ENCODE measurements around the gene ZC3H6. TPM values are rescaled to one million over a fixed set of nuclear protein-coding genes. Genes with fewer than 3 reads are reported as not detected.

The ZC3H6 gene
- 18.7 TPM for total RNA-seq
- polyA plus RNA-seq = 1 to 10 TPM; 5.1 to 8.3 (median 7.1) TPM

- Histone ChIP-seq H3K4me3 (ENCODE audit: low read depth, low read length) (peak within 1 kb of the TSS; percentile 96), H3K9me3 (ENCODE audit: control insufficient read depth in 2 of 2, low read length in 2 of 2) (no peaks in the 10 kb centered on the region), H3K4me1 (ENCODE audit: control insufficient read depth, insufficient read depth, low read length, poor library complexity, severe bottlenecking) (peaks cover 22% of the 10 kb centered on the region), H3K36me3 (ENCODE audit: control insufficient read depth, insufficient read depth, low read length) (no peaks in the 10 kb centered on the region), H3K27ac (ENCODE audit: insufficient read depth, low read length, poor library complexity, severe bottlenecking) (peak within 1 kb of the TSS; percentile 100), H3K27me3 (ENCODE audit: control insufficient read depth, insufficient read depth, low read length) (no peaks in the 10 kb centered on the region)
- Mint-ChIP-seq H3K27me3 (peaks cover 11% of the 10 kb centered on the region), H3K9me3 (no peaks in the 10 kb centered on the region), H3K4me1 (peaks cover 15 to 36% (median 26%) of the 10 kb centered on the region in 4 donors), H3K4me3 (peak within 1 kb of the TSS; percentile 94 to 99 (median 98)), H3K27ac (peak within 1 kb of the TSS; percentile 98 to 99 (median 98)), H3K36me3 (no peaks in the 10 kb centered on the region)
- peak; percentile 96 to 97 for ATAC-seq (ENCODE audit: low read depth in 2 of 2)
- DNase-seq = peak; percentile 97 to 100 (median 99)
These were observed at the start of gene ZC3H6 for GRCh38 chr2:112275311-112275886. ZC3H6 (plus strand) TSS chr2:112275597; CDS start chr2:112275995, 398 bp downstream.

GRCh38 chr2:112229348-112229747, 46.0 kb upstream of the ZC3H6 start:
- Mint-ChIP-seq H3K36me3 (peaks cover 35% of the 10 kb centered on the region), H3K4me3 (no peak overlapping the region), H3K27ac (peak overlapping the region in 2 of 3 donors; percentile 26 to 87), H3K9me3 (peaks cover 0 to 2% (median 0%) of the 10 kb centered on the region in 7 donors), H3K27me3 (no peaks in the 10 kb centered on the region), H3K4me1 (peaks cover 3 to 8% (median 7%) of the 10 kb centered on the region in 4 donors)
- ATAC-seq (ENCODE audit: low read depth in 2 of 2) = no peak
- peaks cover 22% of the 10 kb centered on the region for H3K36me3 ChIP-seq (ENCODE audit: control insufficient read depth, insufficient read depth, low read length)
- H3K27ac ChIP-seq (ENCODE audit: insufficient read depth, low read length, poor library complexity, severe bottlenecking) = no peak overlapping the region
- H3K27me3 ChIP-seq (ENCODE audit: control insufficient read depth, insufficient read depth, low read length) = no peaks in the 10 kb centered on the region
- H3K4me3 ChIP-seq (ENCODE audit: low read depth, low read length) = no peak overlapping the region
- DNase-seq = no peak
- H3K9me3 ChIP-seq (ENCODE audit: control insufficient read depth in 2 of 2, low read length in 2 of 2) = no peaks in the 10 kb centered on the region
- no peaks in the 10 kb centered on the region for H3K4me1 ChIP-seq (ENCODE audit: control insufficient read depth, insufficient read depth, low read length, poor library complexity, severe bottlenecking)

GRCh38 chr2:112230371-112230770, 45.0 kb upstream of the ZC3H6 start:
- H3K4me1 Mint-ChIP-seq = peaks cover 0 to 8% (median 4%) of the 10 kb centered on the region in 4 donors
- H3K4me3 Mint-ChIP-seq = no peak overlapping the region
- Histone ChIP-seq H3K9me3 (ENCODE audit: control insufficient read depth in 2 of 2, low read length in 2 of 2) (no peaks in the 10 kb centered on the region), H3K36me3 (ENCODE audit: control insufficient read depth, insufficient read depth, low read length) (peaks cover 24% of the 10 kb centered on the region), H3K4me1 (ENCODE audit: control insufficient read depth, insufficient read depth, low read length, poor library complexity, severe bottlenecking) (no peaks in the 10 kb centered on the region), H3K27ac (ENCODE audit: insufficient read depth, low read length, poor library complexity, severe bottlenecking) (no peak overlapping the region), H3K27me3 (ENCODE audit: control insufficient read depth, insufficient read depth, low read length) (no peaks in the 10 kb centered on the region), H3K4me3 (ENCODE audit: low read depth, low read length) (no peak overlapping the region)
- no peaks in the 10 kb centered on the region for H3K27me3 Mint-ChIP-seq
- DNase-seq = no peak
- no peak overlapping the region for H3K27ac Mint-ChIP-seq
- peaks cover 26% of the 10 kb centered on the region for H3K36me3 Mint-ChIP-seq
- no peak for ATAC-seq (ENCODE audit: low read depth in 2 of 2)
- H3K9me3 Mint-ChIP-seq = peaks cover 0 to 2% (median 0%) of the 10 kb centered on the region in 7 donors

GRCh38 chr2:112239862-112240261, 35.5 kb upstream of the ZC3H6 start:
- H3K36me3 ChIP-seq (ENCODE audit: control insufficient read depth, insufficient read depth, low read length) = peaks cover 20% of the 10 kb centered on the region
- H3K4me3 Mint-ChIP-seq = no peak overlapping the region
- no peak overlapping the region for H3K27ac ChIP-seq (ENCODE audit: insufficient read depth, low read length, poor library complexity, severe bottlenecking)
- no peaks in the 10 kb centered on the region for H3K9me3 Mint-ChIP-seq
- peaks cover 4% of the 10 kb centered on the region for H3K4me1 ChIP-seq (ENCODE audit: control insufficient read depth, insufficient read depth, low read length, poor library complexity, severe bottlenecking)
- H3K36me3 Mint-ChIP-seq = peaks cover 11% of the 10 kb centered on the region
- peaks cover 18 to 33% (median 28%) of the 10 kb centered on the region in 4 donors for H3K4me1 Mint-ChIP-seq
- no peak for ATAC-seq (ENCODE audit: low read depth in 2 of 2)
- H3K27me3 ChIP-seq (ENCODE audit: control insufficient read depth, insufficient read depth, low read length) = no peaks in the 10 kb centered on the region
- no peak for DNase-seq
- peak overlapping the region in 2 of 3 donors; percentile 5 to 42 for H3K27ac Mint-ChIP-seq
- H3K9me3 ChIP-seq (ENCODE audit: control insufficient read depth in 2 of 2, low read length in 2 of 2) = no peaks in the 10 kb centered on the region
- H3K4me3 ChIP-seq (ENCODE audit: low read depth, low read length) = no peak overlapping the region
- no peaks in the 10 kb centered on the region for H3K27me3 Mint-ChIP-seq

- Histone ChIP-seq H3K9me3 (ENCODE audit: control insufficient read depth in 2 of 2, low read length in 2 of 2) (no peaks in the 10 kb centered on the region), H3K27me3 (ENCODE audit: control insufficient read depth, insufficient read depth, low read length) (no peaks in the 10 kb centered on the region), H3K27ac (ENCODE audit: insufficient read depth, low read length, poor library complexity, severe bottlenecking) (no peak overlapping the region), H3K36me3 (ENCODE audit: control insufficient read depth, insufficient read depth, low read length) (peaks cover 21% of the 10 kb centered on the region), H3K4me3 (ENCODE audit: low read depth, low read length) (no peak overlapping the region), H3K4me1 (ENCODE audit: control insufficient read depth, insufficient read depth, low read length, poor library complexity, severe bottlenecking) (peaks cover 4% of the 10 kb centered on the region)
- H3K27ac Mint-ChIP-seq = no peak overlapping the region
- peaks cover 18 to 42% (median 31%) of the 10 kb centered on the region in 4 donors for H3K4me1 Mint-ChIP-seq
- H3K27me3 Mint-ChIP-seq = no peaks in the 10 kb centered on the region
- H3K9me3 Mint-ChIP-seq = no peaks in the 10 kb centered on the region
- ATAC-seq (ENCODE audit: low read depth in 2 of 2) (no peak), DNase-seq (no peak)
- no peak overlapping the region for H3K4me3 Mint-ChIP-seq
- peaks cover 28% of the 10 kb centered on the region for H3K36me3 Mint-ChIP-seq
These were observed 33.0 kb upstream of the ZC3H6 start for GRCh38 chr2:112242384-112242783.

GRCh38 chr2:112243233-112243632, 32.2 kb upstream of the ZC3H6 start:
- Mint-ChIP-seq H3K27ac (peak overlapping the region in 1 of 3 donors; percentile 16), H3K4me3 (no peak overlapping the region), H3K4me1 (peaks cover 13 to 41% (median 27%) of the 10 kb centered on the region in 4 donors), H3K9me3 (no peaks in the 10 kb centered on the region), H3K27me3 (no peaks in the 10 kb centered on the region), H3K36me3 (peaks cover 31% of the 10 kb centered on the region)
- no peak overlapping the region for H3K27ac ChIP-seq (ENCODE audit: insufficient read depth, low read length, poor library complexity, severe bottlenecking)
- ATAC-seq (ENCODE audit: low read depth in 2 of 2) (no peak), DNase-seq (no peak)
- H3K4me3 ChIP-seq (ENCODE audit: low read depth, low read length) = no peak overlapping the region
- H3K9me3 ChIP-seq (ENCODE audit: control insufficient read depth in 2 of 2, low read length in 2 of 2) = no peaks in the 10 kb centered on the region
- peaks cover 4% of the 10 kb centered on the region for H3K4me1 ChIP-seq (ENCODE audit: control insufficient read depth, insufficient read depth, low read length, poor library complexity, severe bottlenecking)
- no peaks in the 10 kb centered on the region for H3K27me3 ChIP-seq (ENCODE audit: control insufficient read depth, insufficient read depth, low read length)
- peaks cover 29% of the 10 kb centered on the region for H3K36me3 ChIP-seq (ENCODE audit: control insufficient read depth, insufficient read depth, low read length)

- H3K27ac Mint-ChIP-seq = peak overlapping the region in 1 of 3 donors; percentile 31
- no peaks in the 10 kb centered on the region for H3K27me3 Mint-ChIP-seq
- no peak overlapping the region for H3K27ac ChIP-seq (ENCODE audit: insufficient read depth, low read length, poor library complexity, severe bottlenecking)
- peaks cover 30% of the 10 kb centered on the region for H3K36me3 Mint-ChIP-seq
- no peak for ATAC-seq (ENCODE audit: low read depth in 2 of 2)
- no peaks in the 10 kb centered on the region for H3K27me3 ChIP-seq (ENCODE audit: control insufficient read depth, insufficient read depth, low read length)
- H3K9me3 ChIP-seq (ENCODE audit: control insufficient read depth in 2 of 2, low read length in 2 of 2) = no peaks in the 10 kb centered on the region
- peaks cover 11 to 38% (median 22%) of the 10 kb centered on the region in 4 donors for H3K4me1 Mint-ChIP-seq
- H3K9me3 Mint-ChIP-seq = no peaks in the 10 kb centered on the region
- H3K4me3 ChIP-seq (ENCODE audit: low read depth, low read length) = no peak overlapping the region
- peaks cover 37% of the 10 kb centered on the region for H3K36me3 ChIP-seq (ENCODE audit: control insufficient read depth, insufficient read depth, low read length)
- peaks cover 4% of the 10 kb centered on the region for H3K4me1 ChIP-seq (ENCODE audit: control insufficient read depth, insufficient read depth, low read length, poor library complexity, severe bottlenecking)
- no peak for DNase-seq
- H3K4me3 Mint-ChIP-seq = no peak overlapping the region
These were observed 30.5 kb upstream of the ZC3H6 start for GRCh38 chr2:112244854-112245253.

- H3K27me3 ChIP-seq (ENCODE audit: control insufficient read depth, insufficient read depth, low read length) = no peaks in the 10 kb centered on the region
- peak overlapping the region; percentile 5 for H3K4me3 ChIP-seq (ENCODE audit: low read depth, low read length)
- H3K36me3 ChIP-seq (ENCODE audit: control insufficient read depth, insufficient read depth, low read length) = peaks cover 24% of the 10 kb centered on the region
- no peaks in the 10 kb centered on the region for H3K9me3 ChIP-seq (ENCODE audit: control insufficient read depth in 2 of 2, low read length in 2 of 2)
- Mint-ChIP-seq H3K36me3 (peaks cover 13% of the 10 kb centered on the region), H3K27me3 (no peaks in the 10 kb centered on the region), H3K9me3 (no peaks in the 10 kb centered on the region), H3K4me3 (no peak overlapping the region), H3K27ac (no peak overlapping the region), H3K4me1 (peaks cover 7 to 15% (median 12%) of the 10 kb centered on the region in 4 donors)
- H3K27ac ChIP-seq (ENCODE audit: insufficient read depth, low read length, poor library complexity, severe bottlenecking) = no peak overlapping the region
- H3K4me1 ChIP-seq (ENCODE audit: control insufficient read depth, insufficient read depth, low read length, poor library complexity, severe bottlenecking) = peaks cover 23% of the 10 kb centered on the region
- no peak for DNase-seq
- no peak for ATAC-seq (ENCODE audit: low read depth in 2 of 2)
These were observed 24.1 kb upstream of the ZC3H6 start for GRCh38 chr2:112251271-112251670.

Measured in CD4-positive, CD25-positive, alpha-beta regulatory T cell (primary cell).